ENCODE results near the gene FKBP15. TPM values are rescaled to one million over a fixed set of nuclear protein-coding genes. Genes with fewer than 3 reads are reported as not detected.

The FKBP15 gene
- total RNA-seq, 1 experiment from 2014 or later = 33.5 TPM

DNA sequence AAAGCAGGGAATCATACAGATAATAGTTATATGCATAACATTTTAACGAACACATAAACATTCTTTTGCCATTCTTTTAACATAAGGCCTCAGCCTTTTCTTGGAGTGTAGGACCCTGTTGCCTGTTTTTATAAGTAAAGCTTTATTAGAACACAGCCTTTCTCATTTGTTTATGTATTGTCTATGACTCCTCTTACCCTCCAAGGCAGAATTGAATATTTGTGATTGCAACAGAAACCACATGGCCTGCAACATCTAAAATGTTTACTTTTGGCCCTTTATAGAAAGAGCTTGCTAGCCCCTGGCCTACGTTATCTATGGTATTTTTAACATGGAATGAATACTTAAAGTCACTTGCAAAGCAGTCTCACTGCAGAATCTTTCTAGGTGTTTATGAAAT lies 2.9 kb upstream of the FKBP15 start:
- intact Hi-C loops (cut with micrococcal nuclease; ENCODE audit: unreplicated experiment) = loop anchor here (5.0 kb wide), 1 partner anchor 358 kb away; no protein-coding TSS in a partner anchor
- CTCF ChIA-PET = no interaction called here
- peak in 1 of 2 experiments; percentile 42 for DNase-seq

DNA sequence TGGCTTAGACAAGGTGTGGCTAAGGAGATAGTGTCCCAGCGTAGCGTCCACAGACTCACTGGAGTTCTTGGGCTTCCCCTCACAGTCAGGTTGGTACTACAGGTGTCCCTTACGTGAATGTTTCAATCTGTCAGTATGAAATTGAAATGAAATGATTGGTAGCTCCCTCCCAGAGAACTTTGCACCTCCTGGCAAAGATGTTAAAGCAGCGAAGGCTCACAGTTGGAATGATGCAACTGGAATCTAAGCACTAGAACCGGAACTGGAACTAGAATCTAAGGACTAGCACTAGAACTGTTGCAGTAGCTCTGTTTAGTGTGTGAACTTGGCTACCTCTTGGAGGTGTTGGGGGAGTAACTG lies 1.4 kb upstream of the FKBP15 start:
- ChIA-PET CTCF (no interaction called here), POLR2A (ENCODE audit: unreplicated experiment) (interaction anchor here (0.6 to 1.1 kb wide), 2 partner anchors 56 to 83 kb away, joined by 3 to 7 read pairs; no protein-coding TSS in a partner anchor)
- peaks cover 49% of the 10 kb centered on the region for H3K79me2 ChIP-seq (ENCODE audit: low read depth)
- H3K27me3 ChIP-seq (ENCODE audit: insufficient read depth, low read depth) = no peaks in the 10 kb centered on the region
- H3K9me3 ChIP-seq (ENCODE audit: insufficient read depth, low read depth) = no peaks in the 10 kb centered on the region
- H3F3A ChIP-seq (ENCODE audit: insufficient read depth, low read depth) = no peaks in the 10 kb centered on the region; the same call in 1 of the 2 replicates
- H3K4me3 ChIP-seq = peak overlapping the region; percentile 79
- H3K9me2 ChIP-seq (ENCODE audit: insufficient read depth) = no peaks in the 10 kb centered on the region
- peaks cover 29% of the 10 kb centered on the region for H3K4me1 ChIP-seq (replicated peaks; ENCODE audit: insufficient read depth)
- no peak for TF ChIP-seq EZH2 (IDR thresholded peaks at IDR 0.05; ENCODE audit: low read depth)
- TF ChIP-seq, protein P1, sequence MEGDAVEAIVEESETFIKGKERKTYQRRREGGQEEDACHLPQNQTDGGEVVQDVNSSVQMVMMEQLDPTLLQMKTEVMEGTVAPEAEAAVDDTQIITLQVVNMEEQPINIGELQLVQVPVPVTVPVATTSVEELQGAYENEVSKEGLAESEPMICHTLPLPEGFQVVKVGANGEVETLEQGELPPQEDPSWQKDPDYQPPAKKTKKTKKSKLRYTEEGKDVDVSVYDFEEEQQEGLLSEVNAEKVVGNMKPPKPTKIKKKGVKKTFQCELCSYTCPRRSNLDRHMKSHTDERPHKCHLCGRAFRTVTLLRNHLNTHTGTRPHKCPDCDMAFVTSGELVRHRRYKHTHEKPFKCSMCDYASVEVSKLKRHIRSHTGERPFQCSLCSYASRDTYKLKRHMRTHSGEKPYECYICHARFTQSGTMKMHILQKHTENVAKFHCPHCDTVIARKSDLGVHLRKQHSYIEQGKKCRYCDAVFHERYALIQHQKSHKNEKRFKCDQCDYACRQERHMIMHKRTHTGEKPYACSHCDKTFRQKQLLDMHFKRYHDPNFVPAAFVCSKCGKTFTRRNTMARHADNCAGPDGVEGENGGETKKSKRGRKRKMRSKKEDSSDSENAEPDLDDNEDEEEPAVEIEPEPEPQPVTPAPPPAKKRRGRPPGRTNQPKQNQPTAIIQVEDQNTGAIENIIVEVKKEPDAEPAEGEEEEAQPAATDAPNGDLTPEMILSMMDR (conservative IDR thresholded peaks at IDR 0.05) = no peak
- H4K20me1 ChIP-seq (ENCODE audit: insufficient read depth) = no peaks in the 10 kb centered on the region
- no peak for DNase-seq
- H3K36me3 ChIP-seq (ENCODE audit: low read depth) = peaks cover 4% of the 10 kb centered on the region; the same call in 1 of the 2 replicates
- no peak overlapping the region for H3K27ac ChIP-seq
- no TSS peak for BruUV-seq (replicated peaks)
- intact Hi-C loops (cut with micrococcal nuclease; ENCODE audit: unreplicated experiment) = loop anchor here (5.0 kb wide), 1 partner anchor 360 kb away; no protein-coding TSS in a partner anchor
- peak overlapping the region; percentile 86 for H3K4me2 ChIP-seq
- H2AFZ ChIP-seq = peak overlapping the region; percentile 96; the same call in 1 of the 2 replicates

More for the DNA sequence above, 2.9 kb upstream of the FKBP15 start:
- Histone ChIP-seq H3K4me3 (no peak overlapping the region; the same call in 1 of the 2 replicates), H3K27me3 (ENCODE audit: insufficient read depth, low read depth) (no peaks in the 10 kb centered on the region), H3K27ac (no peak overlapping the region), H4K20me1 (ENCODE audit: insufficient read depth) (no peaks in the 10 kb centered on the region), H2AFZ (no peak overlapping the region), H3K4me1 (replicated peaks; ENCODE audit: insufficient read depth) (peaks cover 29% of the 10 kb centered on the region), H3K79me2 (ENCODE audit: low read depth) (peaks cover 43% of the 10 kb centered on the region), H3F3A (ENCODE audit: insufficient read depth, low read depth) (no peaks in the 10 kb centered on the region; the same call in 1 of the 2 replicates), H3K4me2 (peak overlapping the region; percentile 86; the same call in 1 of the 2 replicates), H3K9me3 (ENCODE audit: insufficient read depth, low read depth) (no peaks in the 10 kb centered on the region), H3K9me2 (ENCODE audit: insufficient read depth) (no peaks in the 10 kb centered on the region), H3K36me3 (ENCODE audit: low read depth) (peaks cover 4% of the 10 kb centered on the region; the same call in 1 of the 2 replicates)
- BruUV-seq (replicated peaks) = no TSS peak
- POLR2A ChIA-PET (ENCODE audit: unreplicated experiment) = no interaction called here
- TF ChIP-seq, protein P1 (conservative IDR thresholded peaks at IDR 0.05) = no peak
- TF ChIP-seq EZH2 (IDR thresholded peaks at IDR 0.05; ENCODE audit: low read depth) = no peak

- Histone ChIP-seq H3K9me2 (ENCODE audit: insufficient read depth) (no peaks in the 10 kb centered on the region), H3K27me3 (ENCODE audit: insufficient read depth, low read depth) (no peaks in the 10 kb centered on the region), H3K36me3 (ENCODE audit: low read depth) (peaks cover 4% of the 10 kb centered on the region; the same call in 1 of the 2 replicates), H3K4me2 (peak overlapping the region; percentile 86), H2AFZ (peak overlapping the region; percentile 96), H3K9me3 (ENCODE audit: insufficient read depth, low read depth) (no peaks in the 10 kb centered on the region), H3K4me3 (peak overlapping the region; percentile 79), H3F3A (ENCODE audit: insufficient read depth, low read depth) (no peaks in the 10 kb centered on the region; the same call in 1 of the 2 replicates), H3K27ac (peak overlapping the region; percentile 45), H4K20me1 (ENCODE audit: insufficient read depth) (no peaks in the 10 kb centered on the region), H3K79me2 (ENCODE audit: low read depth) (peaks cover 53% of the 10 kb centered on the region), H3K4me1 (replicated peaks; ENCODE audit: insufficient read depth) (peaks cover 29% of the 10 kb centered on the region)
- no peak for TF ChIP-seq EZH2 (IDR thresholded peaks at IDR 0.05; ENCODE audit: low read depth)
- TF ChIP-seq, protein P1 (conservative IDR thresholded peaks at IDR 0.05) = no peak
- DNase-seq = peak; percentile 5 to 38
- POLR2A ChIA-PET (ENCODE audit: unreplicated experiment) = interaction anchor here (0.6 to 1.1 kb wide), 8 partner anchors 53 to 1142 kb away, joined by 3 to 7 read pairs (median 3); partner anchors contain the start of genes CDC26, PRPF4 and WDR31
- BruUV-seq (replicated peaks) = TSS peak; percentile 62
- CTCF ChIA-PET = interaction anchor here (0.6 to 2.2 kb wide), 3 partner anchors 48 to 88 kb away, joined by 4 to 9 read pairs (median 5); partner anchors contain the start of genes CDC26 and PRPF4
- intact Hi-C loops (cut with micrococcal nuclease; ENCODE audit: unreplicated experiment) = loop anchor here (1.0 to 5.0 kb wide), 4 partner anchors 53 to 360 kb away; partner anchors contain the start of genes C9orf43, CDC26, POLE3 and PRPF4
Measured at GRCh38 chr9:113221800-113222481, 864 bp upstream of the FKBP15 start.
